ENCODE data around the gene FOXB1.

The FOXB1 gene

GRCh38 chr15:60017538-60018520 is 13.7 kb downstream of the FOXB1 start:
- in situ Hi-C loops (cut with MboI; ENCODE audit: low sequenced_read_pairs), result no loop called here

DNA sequence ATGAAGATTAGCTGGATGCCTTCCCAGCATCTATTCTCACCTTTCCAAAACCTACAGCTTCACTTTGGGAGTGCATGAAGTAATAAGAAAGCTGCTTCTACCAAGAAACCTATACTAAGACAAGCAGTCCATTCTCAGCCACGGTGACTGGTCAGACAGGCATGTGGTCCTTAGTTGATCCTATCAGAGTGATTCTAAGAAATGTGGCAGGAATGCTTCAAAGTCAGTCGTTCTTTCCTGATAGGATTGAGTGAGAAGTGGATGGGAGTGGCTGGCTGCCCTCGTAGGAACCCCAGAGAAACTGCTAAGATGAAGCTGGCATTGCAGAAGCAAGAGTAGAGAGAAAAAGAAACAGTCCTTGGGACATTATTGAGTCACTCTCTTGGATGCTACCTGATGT is 16.6 kb downstream of the FOXB1 start:
- in situ Hi-C loops (cut with MboI; ENCODE audit: low sequenced_read_pairs), result no loop called here

GRCh38 chr15:60021589-60022378 is 17.7 kb downstream of the FOXB1 start:
- in situ Hi-C loops (cut with MboI; ENCODE audit: low sequenced_read_pairs), result no loop called here

GRCh38 chr15:60022379-60022741 is 18.2 kb downstream of the FOXB1 start:
- in situ Hi-C loops (cut with MboI; ENCODE audit: low sequenced_read_pairs), result no loop called here

DNA sequence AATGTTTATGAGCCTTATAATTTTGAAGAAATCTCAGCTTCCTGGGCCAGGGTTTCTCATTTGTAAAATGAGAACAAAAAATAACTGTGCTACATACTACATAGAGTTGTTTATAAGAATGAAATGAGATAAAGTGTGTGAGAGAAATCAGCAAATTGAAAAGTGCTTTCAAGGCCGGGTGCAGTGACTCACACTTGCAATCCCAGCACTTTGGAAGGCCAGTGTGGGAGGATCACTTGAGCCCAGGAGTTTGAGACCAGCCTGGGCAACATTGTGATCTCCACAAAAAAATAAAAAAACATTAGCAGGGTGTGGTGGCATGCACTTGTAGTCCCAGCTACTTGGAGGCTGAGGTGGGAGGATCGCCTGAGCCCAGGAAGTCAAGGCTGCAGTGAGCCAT is 22.4 kb downstream of the FOXB1 start:
- in situ Hi-C loops (cut with MboI; ENCODE audit: low sequenced_read_pairs), result no loop called here

- in situ Hi-C loops (cut with MboI; ENCODE audit: low sequenced_read_pairs), result no loop called here
Measured at GRCh38 chr15:60035344-60035743, 31.2 kb downstream of the FOXB1 start.

GRCh38 chr15:60039316-60039715 is 35.2 kb downstream of the FOXB1 start:
- in situ Hi-C loops (cut with MboI; ENCODE audit: low sequenced_read_pairs), result no loop called here

DNA sequence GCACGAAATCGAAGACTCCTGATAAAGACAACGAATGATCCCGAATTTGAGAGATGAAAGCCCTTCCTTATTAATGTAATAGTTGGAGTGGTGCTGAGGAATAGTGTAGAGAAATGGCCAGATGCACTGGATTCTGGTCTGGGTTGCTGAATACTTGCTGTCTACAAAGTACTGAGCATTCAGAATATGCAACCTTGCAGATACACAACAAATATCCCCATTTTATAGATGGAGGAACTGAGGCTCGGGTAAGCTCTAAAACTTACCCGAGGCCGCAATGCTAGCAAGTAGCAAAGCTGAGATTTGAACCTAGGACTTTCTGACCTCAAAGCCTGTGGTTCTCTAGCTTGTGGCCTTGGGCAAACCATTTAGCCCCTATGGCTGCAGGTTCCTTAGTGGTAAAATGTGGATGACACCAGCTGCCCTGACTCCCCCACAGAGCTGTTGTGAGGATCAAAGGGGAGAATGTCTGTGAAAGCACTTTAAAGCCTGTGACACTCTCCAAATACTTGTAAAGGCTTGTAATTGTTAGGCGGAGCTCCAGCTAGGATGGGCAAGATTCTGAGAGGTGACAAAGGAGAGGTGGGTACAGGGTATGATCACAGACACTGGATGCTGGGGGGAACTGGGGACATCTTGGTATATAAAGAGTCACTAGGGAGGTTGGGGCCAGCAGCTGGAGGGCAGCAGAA is 39.8 kb downstream of the FOXB1 start:
- in situ Hi-C loops (cut with MboI; ENCODE audit: low sequenced_read_pairs), result no loop called here

- in situ Hi-C loops (cut with MboI; ENCODE audit: low sequenced_read_pairs), result no loop called here
Measured at GRCh38 chr15:60044636-60045270, 40.6 kb downstream of the FOXB1 start.

GRCh38 chr15:60047701-60048100 is 43.6 kb downstream of the FOXB1 start:
- in situ Hi-C loops (cut with MboI; ENCODE audit: low sequenced_read_pairs), result no loop called here

GRCh38 chr15:60049948-60050347 is 45.8 kb downstream of the FOXB1 start:
- in situ Hi-C loops (cut with MboI; ENCODE audit: low sequenced_read_pairs), result no loop called here

DNA sequence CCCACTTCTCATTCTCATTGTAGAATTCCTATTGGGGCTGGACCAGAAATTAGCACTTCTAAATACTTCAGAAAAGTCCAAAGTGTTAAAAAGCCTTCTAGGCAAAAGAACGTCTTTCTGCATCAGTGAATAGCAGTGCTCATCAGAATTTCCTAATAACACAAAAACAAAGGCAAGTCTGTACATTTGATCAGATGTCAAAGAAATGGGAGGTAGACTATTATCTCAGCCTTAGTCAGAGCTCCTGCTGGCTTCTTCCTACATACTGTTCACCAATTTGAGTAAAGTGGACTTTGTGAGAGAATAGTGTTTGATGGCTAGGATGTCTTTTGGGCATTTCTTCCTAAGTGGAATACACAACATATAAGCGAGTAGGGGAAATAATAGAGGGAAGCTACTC is 48.7 kb downstream of the FOXB1 start:
- in situ Hi-C loops (cut with MboI; ENCODE audit: low sequenced_read_pairs), result no loop called here

- in situ Hi-C loops (cut with MboI; ENCODE audit: low sequenced_read_pairs), result no loop called here
Measured at GRCh38 chr15:60054472-60054871, 50.4 kb downstream of the FOXB1 start.
